Astrocyte (in vitro differentiated cells and primary cell): Measurements from ENCODE around the gene RAB3IP. TPM values are rescaled to one million over a fixed set of nuclear protein-coding genes. Genes with fewer than 3 reads are reported as not detected.

Experiments
- DNase-seq: peaks from one replicate; pipeline ENCODE4 v3.0.0-alpha.2; 2010; ENCODE audit warnings: low read depth
- FAIRE-seq: peaks from 2 replicates; lab custom pipeline; 2011; peaks lifted over from hg19 to GRCh38; lab: Jason Lieb, UNC
- H2AFZ ChIP-seq: 2 replicates; pipeline ENCODE4 v1.6.0; 2012; ENCODE audit warnings: low read depth, low read length, inconsistent platforms
- H3K27ac ChIP-seq: 2 replicates; pipeline ENCODE4 v1.5.1; 2011; ENCODE audit warnings: low read depth, low read length, inconsistent platforms
- H3K27me3 ChIP-seq: 2 replicates; pipeline ENCODE4 v1.6.0; 2011; ENCODE audit warnings: low read length, inconsistent platforms; ENCODE audit not compliant: insufficient read depth
- H3K36me3 ChIP-seq: 2 replicates; pipeline ENCODE4 v1.5.1; 2011; ENCODE audit warnings: low read length, inconsistent platforms; ENCODE audit not compliant: insufficient read depth
- H3K4me1 ChIP-seq: 2 replicates; pipeline ENCODE4 v1.5.1; 2011; ENCODE audit warnings: low read length, inconsistent platforms; ENCODE audit not compliant: insufficient read depth
- H3K4me2 ChIP-seq: 2 replicates; pipeline ENCODE4 v1.6.0; 2012; ENCODE audit warnings: low read length, inconsistent platforms
- H3K4me3 ChIP-seq: 2 replicates; pipeline ENCODE4 v1.5.1; 2011; ENCODE audit warnings: low read depth, mild to moderate bottlenecking, low read length, inconsistent platforms; ENCODE audit not compliant: insufficient read depth
- H3K79me2 ChIP-seq: 2 replicates; pipeline ENCODE4 v1.6.0; 2012; ENCODE audit warnings: mild to moderate bottlenecking, low read length, inconsistent platforms; ENCODE audit not compliant: insufficient read depth
- H3K9ac ChIP-seq: 2 replicates; pipeline ENCODE4 v1.6.0; 2012; ENCODE audit warnings: mild to moderate bottlenecking, low read length, inconsistent platforms
- H3K9me3 ChIP-seq: 2 replicates; pipeline ENCODE4 v1.5.1; 2012; ENCODE audit warnings: low read depth, mild to moderate bottlenecking, low read length, inconsistent platforms; ENCODE audit not compliant: insufficient read depth
- H4K20me1 ChIP-seq: 2 replicates; pipeline ENCODE4 v1.6.0; 2012; ENCODE audit warnings: low read length, inconsistent platforms; ENCODE audit not compliant: insufficient read depth
- H3K27ac Mint-ChIP-seq: one replicate; pipeline ENCODE4 v1.8.0; 2021; ENCODE audit warnings: mild to moderate bottlenecking, mixed read lengths; ENCODE audit not compliant: unreplicated experiment
- H3K27me3 Mint-ChIP-seq: one replicate; pipeline ENCODE4 v1.8.0; 2021; ENCODE audit warnings: low read depth, mixed read lengths; ENCODE audit not compliant: unreplicated experiment
- H3K36me3 Mint-ChIP-seq: one replicate; pipeline ENCODE4 v1.8.0; 2021; ENCODE audit warnings: low read depth, mixed read lengths; ENCODE audit not compliant: unreplicated experiment
- H3K4me1 Mint-ChIP-seq: one replicate; pipeline ENCODE4 v1.8.0; 2021; ENCODE audit warnings: low read depth, mixed read lengths; ENCODE audit not compliant: unreplicated experiment
- H3K4me3 Mint-ChIP-seq: one replicate; pipeline ENCODE4 v1.8.0; 2021; ENCODE audit warnings: mild to moderate bottlenecking, moderate library complexity, mixed read lengths; ENCODE audit not compliant: unreplicated experiment
- H3K9me3 Mint-ChIP-seq: one replicate; pipeline ENCODE4 v1.8.0; 2021; ENCODE audit warnings: mild to moderate bottlenecking, mixed read lengths; ENCODE audit not compliant: unreplicated experiment
- EZH2 ChIP-seq: IDR thresholded peaks from 2 replicates; pipeline ENCODE4 v1.6.1; 2012; ENCODE audit warnings: mild to moderate bottlenecking, low read length, inconsistent platforms; ENCODE audit not compliant: insufficient read depth
- total RNA-seq: library from RNA; stranded (reverse); gene quantifications from 2 replicates; pipeline ENCODE4 v1.2.1, GENCODE V29; 2021
- TF ChIP-seq, protein P1 (sequence below): IDR thresholded peaks from 2 replicates; pipeline ENCODE4 v1.5.1; 2011; ENCODE audit warnings: low read depth, mild to moderate bottlenecking, inconsistent platforms, low read length, moderate library complexity; ENCODE audit not compliant: insufficient read depth

RAB3IP gene
- total RNA-seq, 1 donor from 2014 or later: 18.4 TPM

DNA sequence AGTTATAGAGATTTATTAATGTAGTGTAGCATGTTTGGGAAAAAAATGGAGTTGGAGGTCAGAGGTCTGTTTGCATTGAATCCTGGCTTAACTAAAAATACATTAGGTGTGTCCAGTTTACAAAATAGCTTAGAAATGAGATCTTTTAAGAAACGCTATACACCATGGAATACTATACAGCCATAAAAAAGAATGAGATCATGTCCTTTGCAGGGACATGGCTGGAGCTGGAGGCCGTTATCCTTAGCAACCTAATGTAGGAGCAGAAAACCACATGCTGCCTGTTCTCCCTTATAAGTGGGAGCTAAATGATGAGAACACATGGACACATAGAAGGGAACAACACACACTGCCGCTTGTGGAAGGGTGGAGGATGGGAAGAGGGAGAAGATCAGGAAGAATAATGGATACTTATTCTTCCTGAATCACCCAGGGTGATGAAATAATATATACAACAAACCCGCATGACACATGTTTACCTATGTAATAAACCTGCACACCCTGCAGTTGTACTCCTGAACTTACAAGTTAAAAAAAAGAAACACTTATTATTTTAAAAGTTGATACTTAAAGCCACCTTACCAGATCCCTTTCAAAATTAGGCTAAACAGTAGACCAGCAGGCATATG, 72.3 kb downstream of the RAB3IP start:
- Mint-ChIP-seq H3K4me1 (no peaks in the 10 kb centered on the region), H3K36me3 (peaks cover 23% of the 10 kb centered on the region), H3K27ac (no peak overlapping the region), H3K9me3 (peaks cover 27% of the 10 kb centered on the region), H3K27me3 (no peaks in the 10 kb centered on the region), H3K4me3 (no peak overlapping the region)
- no peaks in the 10 kb centered on the region for H3K4me1 ChIP-seq
- H3K9me3 ChIP-seq: no peaks in the 10 kb centered on the region
- no peaks in the 10 kb centered on the region for H3K36me3 ChIP-seq
- no peaks in the 10 kb centered on the region for H3K79me2 ChIP-seq
- H3K4me2 ChIP-seq: no peak overlapping the region
- no peak overlapping the region for H3K27ac ChIP-seq
- no peaks in the 10 kb centered on the region for H3K27me3 ChIP-seq
- H2AFZ ChIP-seq: no peak overlapping the region
- H3K9ac ChIP-seq: no peak overlapping the region
- no peak for DNase-seq
- no peaks in the 10 kb centered on the region for H4K20me1 ChIP-seq
- no peak overlapping the region for H3K4me3 ChIP-seq
- TF ChIP-seq EZH2: no peak
- TF ChIP-seq, protein P1, sequence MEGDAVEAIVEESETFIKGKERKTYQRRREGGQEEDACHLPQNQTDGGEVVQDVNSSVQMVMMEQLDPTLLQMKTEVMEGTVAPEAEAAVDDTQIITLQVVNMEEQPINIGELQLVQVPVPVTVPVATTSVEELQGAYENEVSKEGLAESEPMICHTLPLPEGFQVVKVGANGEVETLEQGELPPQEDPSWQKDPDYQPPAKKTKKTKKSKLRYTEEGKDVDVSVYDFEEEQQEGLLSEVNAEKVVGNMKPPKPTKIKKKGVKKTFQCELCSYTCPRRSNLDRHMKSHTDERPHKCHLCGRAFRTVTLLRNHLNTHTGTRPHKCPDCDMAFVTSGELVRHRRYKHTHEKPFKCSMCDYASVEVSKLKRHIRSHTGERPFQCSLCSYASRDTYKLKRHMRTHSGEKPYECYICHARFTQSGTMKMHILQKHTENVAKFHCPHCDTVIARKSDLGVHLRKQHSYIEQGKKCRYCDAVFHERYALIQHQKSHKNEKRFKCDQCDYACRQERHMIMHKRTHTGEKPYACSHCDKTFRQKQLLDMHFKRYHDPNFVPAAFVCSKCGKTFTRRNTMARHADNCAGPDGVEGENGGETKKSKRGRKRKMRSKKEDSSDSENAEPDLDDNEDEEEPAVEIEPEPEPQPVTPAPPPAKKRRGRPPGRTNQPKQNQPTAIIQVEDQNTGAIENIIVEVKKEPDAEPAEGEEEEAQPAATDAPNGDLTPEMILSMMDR: no peak
- FAIRE-seq: no peak

- FAIRE-seq (no peak), DNase-seq (no peak)
- Histone ChIP-seq H3K27ac (no peak overlapping the region), H3K4me3 (no peak overlapping the region), H3K36me3 (no peaks in the 10 kb centered on the region), H3K4me2 (no peak overlapping the region), H2AFZ (no peak overlapping the region), H3K27me3 (no peaks in the 10 kb centered on the region), H3K9me3 (no peaks in the 10 kb centered on the region), H3K4me1 (peaks cover 2% of the 10 kb centered on the region), H3K79me2 (no peaks in the 10 kb centered on the region), H4K20me1 (no peaks in the 10 kb centered on the region), H3K9ac (no peak overlapping the region)
- H3K36me3 Mint-ChIP-seq: no peaks in the 10 kb centered on the region
- no peak overlapping the region for H3K4me3 Mint-ChIP-seq
- no peak overlapping the region for H3K27ac Mint-ChIP-seq
- H3K4me1 Mint-ChIP-seq: no peaks in the 10 kb centered on the region
- no peak for TF ChIP-seq EZH2
- TF ChIP-seq, protein P1: no peak
- no peaks in the 10 kb centered on the region for H3K27me3 Mint-ChIP-seq
- peaks cover 1% of the 10 kb centered on the region for H3K9me3 Mint-ChIP-seq
Observed at GRCh38 chr12:69816082-69816481, 77.4 kb downstream of the RAB3IP start.

GRCh38 chr12:69821032-69821455, 82.4 kb downstream of the RAB3IP start:
- Histone ChIP-seq H3K4me2 (peak overlapping the region; percentile 80), H3K36me3 (no peaks in the 10 kb centered on the region), H3K27me3 (no peaks in the 10 kb centered on the region), H3K4me3 (no peak overlapping the region), H3K27ac (no peak overlapping the region), H4K20me1 (no peaks in the 10 kb centered on the region), H3K9me3 (no peaks in the 10 kb centered on the region), H2AFZ (no peak overlapping the region), H3K9ac (no peak overlapping the region), H3K79me2 (no peaks in the 10 kb centered on the region), H3K4me1 (peaks cover 14% of the 10 kb centered on the region)
- H3K27me3 Mint-ChIP-seq: no peaks in the 10 kb centered on the region
- TF ChIP-seq EZH2: no peak
- TF ChIP-seq, protein P1: no peak
- H3K27ac Mint-ChIP-seq: no peak overlapping the region
- H3K36me3 Mint-ChIP-seq: no peaks in the 10 kb centered on the region
- DNase-seq (no peak), FAIRE-seq (no peak)
- H3K4me1 Mint-ChIP-seq: peaks cover 4% of the 10 kb centered on the region
- no peak overlapping the region for H3K4me3 Mint-ChIP-seq
- no peaks in the 10 kb centered on the region for H3K9me3 Mint-ChIP-seq
